HFFc6 (cell line): ENCODE results near the gene ARHGDIG. TPM values are rescaled to one million over a fixed set of nuclear protein-coding genes. Genes with fewer than 3 reads are reported as not detected.

Source experiments
- DNase-seq: peaks from one replicate; pipeline ENCODE4 v3.0.0-alpha.2; 2018
- H3K27ac Mint-ChIP-seq: 2 replicates; pipeline ENCODE4 v1.8.0; 2020; ENCODE audit warnings: mild to moderate bottlenecking, mixed read lengths
- H3K27me3 Mint-ChIP-seq: 2 replicates; pipeline ENCODE4 v1.8.0; 2021; ENCODE audit warnings: mild to moderate bottlenecking, moderate library complexity, mixed read lengths; ENCODE audit not compliant: insufficient read depth
- H3K36me3 Mint-ChIP-seq: 2 replicates; pipeline ENCODE4 v1.8.0; 2021; ENCODE audit warnings: low read depth, mixed read lengths
- H3K4me1 Mint-ChIP-seq: 2 replicates; pipeline ENCODE4 v1.8.0; 2020; ENCODE audit warnings: low read depth, mixed read lengths
- H3K4me3 Mint-ChIP-seq: 2 replicates; pipeline ENCODE4 v1.8.0; 2020; ENCODE audit warnings: mild to moderate bottlenecking, moderate library complexity, mixed read lengths
- H3K9me3 Mint-ChIP-seq: 2 replicates; pipeline ENCODE4 v1.8.0; 2020; ENCODE audit warnings: mild to moderate bottlenecking, mixed read lengths
- CTCF ChIP-seq: fragments of 200-600 bp; sonication (generic); IDR thresholded peaks from 2 replicates; pipeline ENCODE4 v1.5.0; 2021; ENCODE audit warnings: antibody characterized with exemption, mild to moderate bottlenecking
- total RNA-seq, 6 experiments: library from RNA; stranded (reverse); fragmentation: NEBNext Ultra II Directional; extraction: Animal tissue kit (Norgen Biotek cat#: 25700); gene quantifications; 2 replicates in 1 of 6; 3 replicates in 5 of 6; pipeline ENCODE4 v1.2.3, GENCODE V29; 2021

The ARHGDIG gene
- total RNA-seq, 6 experiments from 2014 or later = not detected

GRCh38 chr16:279531-279930, 860 bp upstream of the ARHGDIG start:
- Mint-ChIP-seq H3K27me3 (peaks cover 8% of the 10 kb centered on the region), H3K4me1 (no peaks in the 10 kb centered on the region), H3K4me3 (no peak overlapping the region), H3K9me3 (no peaks in the 10 kb centered on the region), H3K36me3 (no peaks in the 10 kb centered on the region), H3K27ac (no peak overlapping the region)
- no peak for TF ChIP-seq CTCF
- no peak for DNase-seq

GRCh38 chr16:280005-280460, 358 bp upstream of the ARHGDIG start:
- Mint-ChIP-seq H3K9me3 (no peaks in the 10 kb centered on the region), H3K4me1 (no peaks in the 10 kb centered on the region), H3K36me3 (no peaks in the 10 kb centered on the region), H3K4me3 (no peak overlapping the region), H3K27ac (no peak overlapping the region), H3K27me3 (peaks cover 8% of the 10 kb centered on the region)
- TF ChIP-seq CTCF = no peak
- DNase-seq = no peak

GRCh38 chr16:280991-281659, 734 bp downstream of the ARHGDIG start:
- no peak overlapping the region for H3K27ac Mint-ChIP-seq
- TF ChIP-seq CTCF = no peak
- peaks cover 7% of the 10 kb centered on the region for H3K27me3 Mint-ChIP-seq
- no peaks in the 10 kb centered on the region for H3K4me1 Mint-ChIP-seq
- no peak overlapping the region for H3K4me3 Mint-ChIP-seq
- no peaks in the 10 kb centered on the region for H3K9me3 Mint-ChIP-seq
- no peak for DNase-seq
- H3K36me3 Mint-ChIP-seq = no peaks in the 10 kb centered on the region

GRCh38 chr16:281660-282255, 1.4 kb downstream of the ARHGDIG start:
- Mint-ChIP-seq H3K36me3 (peaks cover 5% of the 10 kb centered on the region; the same call in 1 of the 2 replicates), H3K4me3 (no peak overlapping the region), H3K4me1 (no peaks in the 10 kb centered on the region), H3K27me3 (peaks cover 5% of the 10 kb centered on the region; the same call in 1 of the 2 replicates), H3K9me3 (no peaks in the 10 kb centered on the region), H3K27ac (no peak overlapping the region)
- no peak for DNase-seq
- TF ChIP-seq CTCF = no peak

- Mint-ChIP-seq H3K4me3 (no peak overlapping the region), H3K27me3 (peaks cover 5% of the 10 kb centered on the region)
- TF ChIP-seq CTCF = no peak
Observed at GRCh38 chr16:282491-282890, 2.1 kb downstream of the ARHGDIG start.

More at GRCh38 chr16:282491-282890, 2.1 kb downstream of the ARHGDIG start:
- H3K36me3 Mint-ChIP-seq = peaks cover 5% of the 10 kb centered on the region; the same call in 1 of the 2 replicates
- no peaks in the 10 kb centered on the region for H3K9me3 Mint-ChIP-seq
- no peak for DNase-seq
- no peaks in the 10 kb centered on the region for H3K4me1 Mint-ChIP-seq
- H3K27ac Mint-ChIP-seq = no peak overlapping the region
